Heart left ventricle (tissue), 13 donors: Measurements from ENCODE around the gene NAGA.

Source experiments
- CTCF ChIP-seq, 12 donors: fragments of 200-600 bp; sonication (generic) in 4 of 12; IDR thresholded peaks; one replicate each; pipeline versions ENCODE4 v1.5.0 to v1.8.0; 2018 to 2022; ENCODE audit warnings: antibody characterized with exemption in 12 of 12, mild to moderate bottlenecking in 5 of 12
- POLR2A ChIP-seq, 2 donors: fragments of 450-650 bp; IDR thresholded peaks; one replicate each; pipeline ENCODE4 v1.6.1; 2017; ENCODE audit warnings: antibody characterized with exemption in 2 of 2, mild to moderate bottlenecking in 2 of 2, moderate library complexity in 2 of 2
- donor health status: ischemic (EF 13 %, LVEDD 7.1; RV severe dilation, severe dysfunction).
- donor health status: DM: no; HTN: yes; CAD: no.
- donor health status: DM: no; HTN: no; CAD: no.
- donor health status: ischemic (EF 25% LVEDD 6.9; RV normal size, moderate dysfunction).
- donor health status: ischemic (EF 25% LVEDD 5.7; RV mildly dilated, moderate dysfunction).
- donor health status: ischemic (EF 35%, LVEDD 5.7; RV mildly dilated, moderate dysfunction).
- donor health status: nonischemic (EF 11% LVEDD 7.7; RV severe dilation, severe dysfunction).
- donor health status: DM: yes; HTN: yes; CAD: no.
- donor health status: PGD.
- donor health status: ischemic (EF 29% LVEDD 5.4; RV normal size, mild dysfunction).
- donor health status: nonischemic (EF 23%, LVEDD 6.1; RV moderate dilation, normal function).

GRCh38 chr22:42061041-42061440 is 9.6 kb downstream of the NAGA start:
- TF ChIP-seq CTCF (IDR thresholded peaks at IDR 0.05), result no peak
- no peak for TF ChIP-seq POLR2A (IDR thresholded peaks at IDR 0.05)
